ENCODE data around the gene SUPT5H. TPM values are rescaled to one million over a fixed set of nuclear protein-coding genes. Genes with fewer than 3 reads are reported as not detected.

SUPT5H gene
- total and polyA plus RNA-seq, 2 of the 13 experiments (the other 11 are each of a cell fraction or from before 2014, with no cell fraction given), result 48.2 to 51.7 TPM

DNA sequence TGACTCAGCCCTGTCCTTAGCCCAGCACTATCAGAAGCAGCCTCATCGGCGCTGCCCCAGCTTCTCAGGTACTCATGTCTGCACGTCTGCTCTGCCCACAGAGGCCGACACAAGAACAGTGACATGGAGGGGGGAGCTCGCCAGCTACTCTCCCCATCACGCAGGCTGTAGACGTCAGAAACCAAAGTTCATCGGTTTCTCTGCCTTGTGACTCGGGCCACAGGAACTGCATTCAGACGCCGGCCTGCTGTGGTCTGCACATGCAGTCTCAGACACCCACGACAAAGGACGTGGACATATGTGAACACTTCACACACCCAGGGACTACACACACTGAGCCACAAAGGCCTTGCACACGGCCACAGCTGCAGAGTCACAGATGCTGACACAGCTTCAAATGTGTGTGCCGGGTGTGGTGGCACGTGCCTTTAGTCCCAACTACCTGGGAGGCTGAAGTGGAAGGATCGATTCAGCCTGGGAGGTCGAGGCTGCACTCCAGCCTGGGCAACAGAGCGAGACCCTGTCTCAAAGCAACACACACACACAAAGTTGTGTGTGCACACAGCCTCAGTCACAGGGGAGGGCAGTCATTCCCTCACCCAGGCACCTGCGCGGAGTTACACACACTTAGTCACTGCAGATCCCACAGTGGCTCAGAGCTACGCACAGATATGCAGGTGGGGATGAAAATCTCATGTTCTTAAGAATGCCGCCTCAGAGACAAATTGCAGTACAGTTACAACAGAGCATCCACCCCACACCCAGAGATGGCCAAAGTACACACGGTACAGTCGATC lies 43.6 kb upstream of the SUPT5H start (continued):
- TF ChIP-seq, protein P1, sequence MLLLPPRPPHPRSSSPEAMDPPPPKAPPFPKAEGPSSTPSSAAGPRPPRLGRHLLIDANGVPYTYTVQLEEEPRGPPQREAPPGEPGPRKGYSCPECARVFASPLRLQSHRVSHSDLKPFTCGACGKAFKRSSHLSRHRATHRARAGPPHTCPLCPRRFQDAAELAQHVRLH (CRISPR knock-in tag; IDR thresholded peaks at IDR 0.05; ENCODE audit: borderline replicate concordance, low read depth), result peak; percentile 46; the same call in 1 of the 2 replicates
- TF ChIP-seq TAF15 (IDR thresholded peaks at IDR 0.05; ENCODE audit: low read depth, low read length, poor library complexity, severe bottlenecking) (no peak), IKZF4 (CRISPR knock-in tag; IDR thresholded peaks at IDR 0.05; ENCODE audit: borderline replicate concordance, low read depth, not compliant biosample characterization) (no peak), ZFY (CRISPR knock-in tag; IDR thresholded peaks at IDR 0.05) (peak; percentile 86), NFATC3 (CRISPR knock-in tag; IDR thresholded peaks at IDR 0.05) (no peak), ZNF768 (CRISPR knock-in tag; IDR thresholded peaks at IDR 0.05) (peak; percentile 50; the same call in 1 of the 2 replicates), U2AF2 (IDR thresholded peaks at IDR 0.05; ENCODE audit: low read depth, low read length) (no peak), KAT8 (CRISPR knock-in tag; IDR thresholded peaks at IDR 0.05) (peak; percentile 81), FOXO1 (CRISPR knock-in tag; IDR thresholded peaks at IDR 0.05) (peak; percentile 20; the same call in 1 of the 2 replicates), ZFP82 (CRISPR knock-in tag; IDR thresholded peaks at IDR 0.05; ENCODE audit: borderline replicate concordance) (peak; percentile 84; the same call in 1 of the 2 replicates), ZNF446 (CRISPR knock-in tag; IDR thresholded peaks at IDR 0.05) (no peak), ZNF777 (CRISPR knock-in tag; IDR thresholded peaks at IDR 0.05) (no peak; the same call in 1 of the 2 replicates), ZFP90 (CRISPR knock-in tag; IDR thresholded peaks at IDR 0.05; ENCODE audit: borderline replicate concordance) (no peak; the same call in 1 of the 2 replicates), U2AF1 (optimal IDR thresholded peaks at IDR 0.05; ENCODE audit: low read depth, low read length) (peak; percentile 2)
- TF ChIP-seq, protein P2, sequence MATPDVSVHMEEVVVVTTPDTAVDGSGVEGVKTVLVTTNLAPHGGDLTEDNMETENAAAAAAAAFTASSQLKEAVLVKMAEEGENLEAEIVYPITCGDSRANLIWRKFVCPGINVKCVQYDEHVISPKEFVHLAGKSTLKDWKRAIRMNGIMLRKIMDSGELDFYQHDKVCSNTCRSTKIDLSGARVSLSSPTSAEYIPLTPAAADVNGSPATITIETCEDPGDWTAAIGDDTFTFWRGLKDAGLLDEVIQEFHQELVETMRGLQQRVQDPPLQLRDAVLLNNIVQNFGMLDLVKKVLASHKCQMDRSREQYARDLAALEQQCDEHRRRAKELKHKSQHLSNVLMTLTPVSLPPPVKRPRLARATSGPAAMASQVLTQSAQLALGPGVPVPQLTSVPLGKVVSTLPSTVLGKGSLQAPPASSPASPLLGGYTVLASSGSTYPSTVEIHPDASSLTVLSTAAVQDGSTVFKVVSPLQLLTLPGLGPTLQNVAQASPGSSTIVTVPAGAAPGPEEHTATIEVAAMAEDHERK (CRISPR knock-in tag; IDR thresholded peaks at IDR 0.05; ENCODE audit: low read depth), result peak; percentile 69; the same call in 1 of the 2 replicates
- TF ChIP-seq, protein P3, sequence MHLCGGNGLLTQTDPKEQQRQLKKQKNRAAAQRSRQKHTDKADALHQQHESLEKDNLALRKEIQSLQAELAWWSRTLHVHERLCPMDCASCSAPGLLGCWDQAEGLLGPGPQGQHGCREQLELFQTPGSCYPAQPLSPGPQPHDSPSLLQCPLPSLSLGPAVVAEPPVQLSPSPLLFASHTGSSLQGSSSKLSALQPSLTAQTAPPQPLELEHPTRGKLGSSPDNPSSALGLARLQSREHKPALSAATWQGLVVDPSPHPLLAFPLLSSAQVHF (CRISPR knock-in tag; IDR thresholded peaks at IDR 0.05), result no peak
- TF ChIP-seq, protein P4, sequence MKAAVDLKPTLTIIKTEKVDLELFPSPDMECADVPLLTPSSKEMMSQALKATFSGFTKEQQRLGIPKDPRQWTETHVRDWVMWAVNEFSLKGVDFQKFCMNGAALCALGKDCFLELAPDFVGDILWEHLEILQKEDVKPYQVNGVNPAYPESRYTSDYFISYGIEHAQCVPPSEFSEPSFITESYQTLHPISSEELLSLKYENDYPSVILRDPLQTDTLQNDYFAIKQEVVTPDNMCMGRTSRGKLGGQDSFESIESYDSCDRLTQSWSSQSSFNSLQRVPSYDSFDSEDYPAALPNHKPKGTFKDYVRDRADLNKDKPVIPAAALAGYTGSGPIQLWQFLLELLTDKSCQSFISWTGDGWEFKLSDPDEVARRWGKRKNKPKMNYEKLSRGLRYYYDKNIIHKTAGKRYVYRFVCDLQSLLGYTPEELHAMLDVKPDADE (CRISPR knock-in tag; IDR thresholded peaks at IDR 0.05), result no peak
- TF ChIP-seq, protein P5, sequence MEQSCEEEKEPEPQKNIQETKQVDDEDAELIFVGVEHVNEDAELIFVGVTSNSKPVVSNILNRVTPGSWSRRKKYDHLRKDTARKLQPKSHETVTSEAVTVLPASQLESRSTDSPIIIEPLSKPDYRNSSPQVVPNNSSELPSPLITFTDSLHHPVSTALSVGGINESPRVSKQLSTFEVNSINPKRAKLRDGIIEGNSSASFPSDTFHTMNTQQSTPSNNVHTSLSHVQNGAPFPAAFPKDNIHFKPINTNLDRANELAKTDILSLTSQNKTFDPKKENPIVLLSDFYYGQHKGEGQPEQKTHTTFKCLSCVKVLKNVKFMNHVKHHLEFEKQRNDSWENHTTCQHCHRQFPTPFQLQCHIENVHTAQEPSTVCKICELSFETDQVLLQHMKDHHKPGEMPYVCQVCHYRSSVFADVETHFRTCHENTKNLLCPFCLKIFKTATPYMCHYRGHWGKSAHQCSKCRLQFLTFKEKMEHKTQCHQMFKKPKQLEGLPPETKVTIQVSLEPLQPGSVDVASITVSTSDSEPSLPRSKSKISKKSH (CRISPR knock-in tag; IDR thresholded peaks at IDR 0.05; ENCODE audit: borderline replicate concordance), result peak; percentile 93; the same call in 1 of the 2 replicates
- TF ChIP-seq, protein P6, sequence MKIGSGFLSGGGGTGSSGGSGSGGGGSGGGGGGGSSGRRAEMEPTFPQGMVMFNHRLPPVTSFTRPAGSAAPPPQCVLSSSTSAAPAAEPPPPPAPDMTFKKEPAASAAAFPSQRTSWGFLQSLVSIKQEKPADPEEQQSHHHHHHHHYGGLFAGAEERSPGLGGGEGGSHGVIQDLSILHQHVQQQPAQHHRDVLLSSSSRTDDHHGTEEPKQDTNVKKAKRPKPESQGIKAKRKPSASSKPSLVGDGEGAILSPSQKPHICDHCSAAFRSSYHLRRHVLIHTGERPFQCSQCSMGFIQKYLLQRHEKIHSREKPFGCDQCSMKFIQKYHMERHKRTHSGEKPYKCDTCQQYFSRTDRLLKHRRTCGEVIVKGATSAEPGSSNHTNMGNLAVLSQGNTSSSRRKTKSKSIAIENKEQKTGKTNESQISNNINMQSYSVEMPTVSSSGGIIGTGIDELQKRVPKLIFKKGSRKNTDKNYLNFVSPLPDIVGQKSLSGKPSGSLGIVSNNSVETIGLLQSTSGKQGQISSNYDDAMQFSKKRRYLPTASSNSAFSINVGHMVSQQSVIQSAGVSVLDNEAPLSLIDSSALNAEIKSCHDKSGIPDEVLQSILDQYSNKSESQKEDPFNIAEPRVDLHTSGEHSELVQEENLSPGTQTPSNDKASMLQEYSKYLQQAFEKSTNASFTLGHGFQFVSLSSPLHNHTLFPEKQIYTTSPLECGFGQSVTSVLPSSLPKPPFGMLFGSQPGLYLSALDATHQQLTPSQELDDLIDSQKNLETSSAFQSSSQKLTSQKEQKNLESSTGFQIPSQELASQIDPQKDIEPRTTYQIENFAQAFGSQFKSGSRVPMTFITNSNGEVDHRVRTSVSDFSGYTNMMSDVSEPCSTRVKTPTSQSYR (CRISPR knock-in tag; IDR thresholded peaks at IDR 0.05; ENCODE audit: borderline replicate concordance), result peak; percentile 36; the same call in 1 of the 2 replicates
